HG03103 (cell line): ENCODE measurements around the gene CASP3.
"Not testable (repeated sequence)": the region's sequence is repeated elsewhere in the genome, so short reads cannot be mapped to it uniquely, and the experiment has no call there.

Experiments used
- ATAC-seq: cut with Tn5 transposase; IDR thresholded peaks from one replicate; pipeline ENCODE4 v1.9.1; 2021; ENCODE audit warnings: low read depth; ENCODE audit not compliant: unreplicated experiment

The CASP3 gene

DNA sequence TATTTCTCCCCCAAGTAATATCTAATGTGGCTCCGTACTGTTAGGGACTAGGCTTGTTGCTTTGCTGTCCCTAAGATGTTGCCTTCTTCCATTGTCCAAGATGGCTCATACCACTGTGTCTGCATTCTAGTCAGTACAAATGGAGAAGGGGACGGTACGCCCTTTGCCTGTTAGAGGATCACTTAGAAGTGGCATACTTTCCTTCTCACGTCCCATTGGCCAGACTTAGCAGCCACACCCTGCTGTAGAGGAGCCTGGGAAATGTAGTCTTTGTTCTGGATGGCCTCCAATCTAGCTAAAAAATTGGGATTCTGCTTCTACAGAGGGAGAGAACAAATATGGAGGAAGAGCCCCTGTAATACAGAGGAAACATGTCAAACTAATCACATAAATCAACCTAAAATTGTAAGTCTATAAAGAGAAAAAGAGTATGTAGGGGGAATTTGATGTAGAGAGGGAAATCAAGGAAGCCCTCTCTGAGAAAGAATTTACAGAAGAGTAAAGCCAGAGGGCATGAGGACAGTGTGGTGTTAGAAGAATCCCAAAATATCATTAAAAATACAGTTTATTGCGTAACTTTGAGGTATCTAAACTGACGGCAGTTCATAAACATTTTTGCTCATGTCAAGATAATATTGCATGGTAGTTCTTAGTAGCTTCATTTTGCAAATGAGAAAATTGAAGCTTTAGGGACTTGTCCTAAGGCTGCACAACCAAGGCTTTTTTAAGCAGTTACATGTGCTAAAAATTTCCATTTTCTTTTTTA lies 15.4 kb upstream of the CASP3 start:
- no peak for ATAC-seq

DNA sequence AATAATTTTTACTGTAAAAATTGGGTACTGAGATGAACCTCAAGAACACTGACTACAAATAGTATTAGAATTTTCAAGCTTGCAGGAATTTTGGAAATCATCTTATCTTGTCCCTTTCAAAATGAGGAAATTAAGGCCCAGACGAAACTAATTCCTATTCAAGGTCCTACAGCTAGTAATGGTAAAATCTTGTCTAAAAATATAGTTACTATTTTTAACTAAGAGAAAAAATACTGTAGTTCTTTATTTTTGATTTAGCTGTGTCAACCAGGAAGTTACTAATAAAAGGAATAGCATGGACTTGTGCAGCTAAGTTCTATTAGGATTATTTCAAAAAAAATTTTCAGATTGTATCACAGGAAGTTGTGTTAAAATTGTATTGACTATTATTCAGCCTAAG lies 13.0 kb upstream of the CASP3 start:
- ATAC-seq, result no peak

DNA sequence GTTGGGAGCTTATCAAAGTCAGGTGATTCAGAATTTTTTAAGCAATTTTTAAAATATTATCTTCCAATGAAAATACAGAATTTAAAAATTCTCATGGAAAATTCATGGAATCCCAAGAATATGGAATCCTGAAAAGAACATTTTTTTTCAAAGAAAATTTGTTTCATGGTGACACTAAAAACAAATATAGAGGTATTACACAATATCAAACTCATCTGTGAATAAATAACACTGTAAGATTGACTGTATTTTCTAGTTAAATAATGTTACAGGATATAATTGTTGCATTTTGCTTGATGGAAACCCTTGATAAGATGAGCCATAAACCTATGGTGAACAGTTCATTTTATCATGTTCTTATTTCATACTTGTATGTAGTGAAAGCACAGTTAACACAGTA lies 11.7 kb upstream of the CASP3 start:
- ATAC-seq, result no peak

DNA sequence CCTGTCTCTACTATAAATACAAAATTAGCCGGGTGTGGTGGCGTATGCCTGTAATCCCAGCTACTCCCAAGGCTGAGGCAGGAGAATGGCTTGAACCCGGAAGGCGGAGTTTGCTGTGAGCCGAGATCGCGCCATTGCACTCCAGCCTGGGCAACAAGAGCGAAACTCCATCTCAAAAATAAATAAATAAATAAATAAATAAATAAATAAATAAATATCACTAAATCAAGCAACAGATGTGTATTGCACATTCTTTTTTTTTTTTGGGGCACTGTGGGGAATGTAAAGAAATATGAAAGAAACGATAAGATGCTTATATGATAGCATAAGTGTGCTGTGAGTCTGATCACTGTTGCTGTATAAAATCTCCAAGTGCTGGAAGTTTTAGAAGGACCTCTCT lies 8.6 kb upstream of the CASP3 start:
- not testable (repeated sequence) for ATAC-seq

DNA sequence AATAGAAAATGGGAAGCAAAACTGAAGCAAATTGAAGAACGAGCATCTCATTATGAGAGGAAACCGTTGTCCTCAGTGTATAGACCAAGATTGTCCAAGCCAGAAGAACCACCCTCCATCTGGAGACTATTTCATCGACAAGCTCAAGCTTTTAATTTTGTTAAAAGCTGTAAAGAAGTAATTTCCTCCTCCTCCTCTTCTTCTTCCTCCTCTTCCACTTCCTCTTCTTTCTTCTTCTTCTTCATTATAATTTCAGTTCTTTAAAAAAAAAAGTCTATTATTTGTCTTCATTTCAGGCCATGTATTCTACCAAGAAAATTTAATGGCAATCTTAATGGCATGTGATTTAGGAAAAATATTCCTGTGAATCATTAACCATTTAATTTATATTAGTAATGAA lies 7.9 kb upstream of the CASP3 start:
- ATAC-seq, result no peak

DNA sequence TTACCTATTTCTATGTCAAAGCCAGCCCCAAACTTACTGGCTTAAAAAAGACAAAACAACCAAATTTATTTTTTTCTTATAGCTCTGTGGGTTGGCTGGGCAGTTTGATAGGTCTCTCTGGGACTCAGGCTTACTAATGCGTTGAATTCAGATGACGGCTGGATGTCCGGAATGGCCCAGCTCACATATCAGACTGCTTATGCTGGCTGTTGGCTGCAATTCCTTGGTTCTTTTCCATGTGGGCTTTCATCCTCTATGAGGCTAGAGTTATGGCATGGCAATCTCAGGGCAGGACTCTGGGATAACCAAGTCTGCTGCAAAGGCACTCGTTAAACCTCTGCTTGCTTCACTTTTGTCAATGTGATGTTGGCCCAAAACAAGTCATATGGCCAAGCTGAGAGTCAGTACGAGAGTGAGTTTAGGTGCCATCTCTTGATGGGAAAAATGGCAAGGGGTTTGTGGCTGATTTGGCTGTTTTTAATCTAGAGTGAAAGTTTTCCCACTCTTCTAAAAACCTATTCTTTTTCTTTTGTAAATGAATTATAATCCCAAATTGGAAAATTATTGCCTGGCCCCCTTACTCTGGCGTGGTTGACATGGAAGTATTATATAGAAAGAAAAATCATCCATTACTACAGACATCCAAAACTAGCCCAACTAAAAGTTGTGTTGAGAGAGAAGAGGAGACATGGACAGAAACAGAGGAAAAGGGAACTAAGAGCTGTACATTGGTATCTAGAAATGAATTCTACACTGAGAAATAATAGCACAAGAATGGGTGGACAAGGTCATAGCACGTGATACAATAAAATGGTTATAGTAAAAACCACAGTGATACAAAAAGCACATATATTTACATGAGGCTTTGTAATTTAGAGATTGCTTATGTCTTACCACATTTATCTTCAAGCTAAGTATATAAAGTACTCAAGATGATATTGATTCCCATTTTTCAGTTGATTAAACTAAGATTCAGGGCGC lies 6.9 kb upstream of the CASP3 start:
- no peak for ATAC-seq

DNA sequence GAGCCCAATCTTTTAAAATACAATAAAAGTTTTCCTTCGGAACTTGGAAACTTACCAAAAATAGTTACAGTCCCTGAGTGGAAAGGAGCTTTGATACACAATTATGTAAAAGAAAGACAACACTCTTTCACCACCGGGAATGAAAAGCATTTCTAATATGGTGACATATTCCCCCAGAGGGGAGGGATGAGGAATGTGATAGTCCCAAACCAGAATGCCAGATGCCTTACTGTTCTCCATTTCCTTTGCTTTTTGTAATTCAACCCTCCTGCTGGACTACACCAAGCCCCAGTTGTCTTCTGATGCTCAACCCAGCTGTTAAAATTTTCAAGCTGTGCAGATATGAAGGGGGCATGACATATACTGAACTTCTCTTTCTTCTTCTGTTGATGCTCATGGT lies 4.4 kb upstream of the CASP3 start:
- no peak for ATAC-seq

DNA sequence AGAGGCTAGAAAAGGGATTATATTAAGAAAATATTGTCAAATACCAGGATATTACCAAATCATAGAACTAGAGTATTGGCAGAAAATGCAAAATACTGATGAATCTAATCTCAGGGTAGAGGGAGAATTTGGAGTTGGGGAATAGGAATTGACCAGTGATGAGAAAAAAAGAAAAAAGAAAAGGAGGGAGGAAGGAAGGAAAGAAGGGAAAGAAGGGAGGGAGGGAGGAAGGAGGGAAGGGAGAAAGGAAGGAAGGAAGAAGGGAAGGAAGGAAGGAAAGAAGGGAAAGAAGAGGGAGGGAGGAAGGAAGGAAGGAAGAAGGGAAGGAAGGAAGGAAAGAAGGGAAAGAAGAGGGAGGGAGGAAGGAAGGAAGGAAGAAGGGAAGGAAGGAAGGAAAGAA lies 3.4 kb upstream of the CASP3 start:
- ATAC-seq, result not testable (repeated sequence)

DNA sequence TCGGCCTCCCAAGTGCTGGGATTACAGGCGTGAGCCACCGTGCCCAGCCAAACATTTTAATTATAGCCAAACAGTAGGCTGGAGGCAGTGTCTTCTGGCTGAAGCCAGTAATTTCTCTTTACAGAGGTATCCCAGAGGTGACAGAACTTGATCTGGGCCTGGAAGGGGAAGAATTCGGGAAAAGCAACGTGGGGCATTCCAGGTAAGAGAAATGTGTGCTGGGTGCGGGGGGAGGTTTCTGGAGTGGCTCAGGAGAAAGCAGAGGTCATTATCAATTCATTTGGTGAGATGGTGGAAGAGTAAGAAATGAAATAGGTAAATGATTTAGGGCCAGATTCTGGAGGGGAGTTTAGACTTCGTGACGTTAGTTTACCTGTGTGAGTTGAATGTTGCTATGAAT lies 2.7 kb upstream of the CASP3 start:
- ATAC-seq, result no peak

DNA sequence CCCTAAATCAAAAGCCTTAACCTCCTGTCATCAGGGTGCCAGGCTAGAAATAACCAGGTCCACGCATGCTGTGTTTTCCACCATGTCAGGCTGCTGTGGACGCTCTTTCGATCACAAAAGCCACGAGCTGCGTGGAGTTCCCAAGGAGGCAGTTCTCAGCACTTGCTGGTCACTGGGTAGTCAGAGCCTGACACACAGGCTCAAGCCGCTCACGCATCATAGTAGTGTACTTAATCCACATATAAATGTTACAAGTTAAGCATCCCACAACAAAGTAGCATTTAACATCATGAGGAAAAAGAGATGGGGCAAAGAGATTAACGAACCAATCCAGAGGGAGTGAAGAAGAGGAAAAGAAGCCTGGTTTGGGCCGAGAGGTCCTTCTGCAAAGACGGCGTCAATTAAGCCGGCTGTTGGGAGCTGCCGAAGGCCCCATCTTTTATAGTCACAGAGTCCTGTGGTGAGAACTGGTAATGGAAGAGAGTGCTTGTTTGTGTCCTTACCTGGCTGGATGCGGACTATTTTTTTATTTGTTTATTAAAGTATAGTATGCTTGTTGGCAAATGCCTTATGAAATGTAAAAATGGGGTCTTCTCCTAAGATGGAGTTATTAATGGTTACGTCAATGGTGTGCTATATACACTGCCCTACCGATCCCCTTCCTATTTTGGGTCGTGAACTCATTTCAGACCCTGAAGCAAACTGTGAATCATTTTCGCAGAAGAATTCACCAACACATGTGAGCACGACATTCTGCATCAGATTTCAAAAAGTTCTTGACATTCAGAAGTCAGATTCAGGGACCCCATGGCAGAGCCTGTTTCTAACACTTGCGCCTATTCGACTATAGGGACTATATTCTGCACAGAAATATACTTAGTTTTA lies 966 bp upstream of the CASP3 start:
- ATAC-seq, result no peak

DNA sequence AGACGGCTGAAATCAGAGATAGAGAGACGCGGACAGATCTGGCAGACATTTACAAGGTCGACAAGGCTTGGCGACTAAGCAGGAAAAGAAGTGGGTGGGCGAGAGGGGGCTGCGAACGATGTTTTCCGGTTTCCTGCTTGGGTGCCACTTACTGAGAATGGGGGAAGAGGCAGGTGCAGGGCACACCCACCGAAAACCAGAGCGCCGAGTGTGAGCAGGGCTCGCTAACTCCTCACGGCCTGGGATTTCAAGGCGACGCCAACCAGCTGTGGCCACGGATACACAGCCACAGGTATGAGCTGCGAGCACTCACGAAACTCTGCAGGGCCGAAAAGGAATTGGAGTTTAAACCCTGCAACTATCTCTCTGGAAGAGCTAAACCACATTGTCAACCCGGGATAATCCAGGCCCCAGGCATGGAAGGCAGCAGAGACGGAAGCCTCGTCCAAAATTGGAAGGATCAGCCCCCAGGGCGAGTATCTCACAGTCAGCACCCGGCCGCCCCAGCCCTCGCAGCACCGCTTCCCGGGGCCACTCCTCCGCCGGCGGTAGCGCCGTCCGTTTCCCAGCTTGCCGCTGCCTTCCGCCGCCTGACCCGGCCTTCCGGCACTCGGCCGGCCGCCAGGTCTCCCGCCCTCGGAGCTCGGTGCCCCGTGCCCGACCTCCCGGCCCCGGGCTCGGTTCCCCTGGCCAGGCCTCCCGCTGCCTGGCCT lies 778 bp downstream of the CASP3 start:
- ATAC-seq, result peak; percentile 10

DNA sequence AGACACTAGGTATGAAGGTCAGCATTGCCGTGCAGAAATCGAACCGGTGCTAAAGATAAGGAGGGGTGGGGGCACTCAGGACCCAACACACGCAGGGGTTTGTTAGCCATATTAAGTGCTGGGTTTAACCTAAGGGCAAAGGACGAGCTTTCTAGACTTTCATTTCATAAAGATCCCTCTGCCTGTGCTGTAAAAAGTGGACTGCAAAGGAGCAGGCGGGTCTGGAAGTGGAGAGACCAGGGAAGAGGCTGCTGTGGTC lies 1.3 kb downstream of the CASP3 start:
- ATAC-seq, result no peak

DNA sequence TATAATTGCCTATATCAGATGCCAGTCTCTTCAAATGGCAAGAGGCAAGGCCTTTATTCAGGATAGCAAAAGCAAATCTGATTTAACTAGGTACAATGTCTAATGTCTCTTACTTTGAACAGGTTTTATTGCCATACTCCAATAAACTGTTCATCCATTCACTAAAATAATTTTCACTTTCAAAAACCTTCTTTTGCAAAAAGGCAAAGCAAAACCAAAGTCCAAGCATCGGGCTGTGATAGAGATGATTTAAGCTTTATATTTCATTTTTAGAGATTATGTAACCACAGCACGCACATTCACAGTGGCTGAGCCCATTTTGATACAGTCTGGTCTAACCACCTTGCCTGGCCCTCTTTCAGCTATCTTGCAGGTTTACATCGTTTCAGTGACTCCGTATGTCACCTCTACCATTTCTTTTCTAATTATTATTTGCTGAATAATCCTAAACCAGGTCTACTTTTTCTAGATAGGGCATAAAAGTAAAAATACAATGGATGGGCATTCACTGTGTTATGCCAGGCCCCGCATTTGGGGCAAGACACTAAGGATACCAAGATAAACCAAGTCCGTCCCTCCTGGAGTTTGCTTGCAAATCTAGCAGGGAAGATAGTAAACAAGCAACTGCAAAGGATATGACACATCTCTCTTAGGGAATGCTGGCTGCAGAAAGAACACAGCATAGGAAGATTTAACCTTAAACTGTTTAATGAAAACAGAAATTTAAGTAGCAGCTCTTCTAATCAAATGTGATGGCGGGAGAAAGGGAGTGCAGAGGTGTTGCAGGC lies 1.8 kb downstream of the CASP3 start:
- no peak for ATAC-seq

DNA sequence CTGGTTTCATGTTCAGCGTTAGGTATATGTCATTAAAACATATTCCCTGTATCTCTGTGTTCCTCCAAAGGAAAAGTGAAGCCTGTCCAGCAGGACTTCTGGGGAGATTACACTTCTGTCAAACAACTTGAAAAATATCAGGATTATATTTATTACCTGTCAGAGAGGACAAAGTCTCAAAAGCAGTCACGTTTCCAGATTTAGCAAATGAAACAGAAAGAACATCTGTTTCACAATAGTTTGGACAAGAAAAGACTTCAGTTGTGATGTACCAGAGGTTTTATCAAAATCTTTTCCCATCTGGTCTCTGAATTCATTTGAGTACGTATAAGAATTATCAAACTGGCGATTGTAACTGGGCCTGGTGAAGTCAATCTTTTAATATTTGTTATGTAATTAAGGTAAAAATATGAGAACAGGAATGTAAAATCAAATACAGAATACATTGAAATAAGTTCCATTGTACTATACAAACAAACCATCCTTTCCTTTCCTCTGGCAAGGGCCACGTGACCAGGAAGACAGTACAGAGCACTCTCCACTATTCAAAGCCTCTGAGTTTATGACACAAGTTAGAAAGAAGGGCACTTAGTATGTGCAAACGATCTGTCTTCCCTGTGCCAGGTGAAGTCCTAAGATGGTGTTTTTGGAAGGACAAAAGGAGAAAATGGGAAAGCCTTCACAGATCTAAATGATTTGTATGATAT lies 3.2 kb downstream of the CASP3 start:
- ATAC-seq, result no peak

DNA sequence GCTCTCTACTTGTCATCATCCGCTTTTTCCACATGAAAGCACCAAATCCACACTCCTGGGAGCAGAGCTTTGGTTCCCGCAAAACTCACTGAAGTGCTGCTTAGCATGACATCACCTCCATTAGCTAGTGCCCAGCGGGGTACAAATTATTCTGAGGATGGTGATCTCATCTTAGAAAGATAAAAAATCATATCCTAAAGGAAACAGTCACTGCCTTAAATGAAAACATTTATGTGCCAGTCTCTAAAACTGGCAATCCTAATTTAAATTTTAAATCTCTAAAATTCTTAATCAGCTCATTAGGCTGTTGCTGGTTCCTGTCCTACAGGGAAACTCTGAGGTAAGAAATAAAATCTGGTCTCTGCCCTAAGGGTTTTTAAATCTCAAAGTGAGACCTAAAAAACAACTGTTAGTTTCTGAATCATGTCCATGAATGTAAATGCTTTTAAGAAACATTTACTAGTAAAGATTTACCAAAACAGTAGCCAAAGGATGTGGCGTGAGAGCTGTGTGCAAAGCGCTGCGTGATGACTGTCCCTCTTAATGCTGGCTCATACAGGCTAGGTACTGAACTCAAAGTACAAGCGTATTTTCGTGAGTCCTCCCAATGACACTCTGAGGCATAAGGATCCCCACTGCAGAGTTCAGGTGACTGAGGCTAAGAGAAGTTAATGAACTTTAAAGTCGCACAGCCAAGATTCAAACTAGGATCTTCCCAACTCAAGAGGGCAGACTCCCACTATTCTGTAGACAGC lies 4.5 kb downstream of the CASP3 start:
- no peak for ATAC-seq

DNA sequence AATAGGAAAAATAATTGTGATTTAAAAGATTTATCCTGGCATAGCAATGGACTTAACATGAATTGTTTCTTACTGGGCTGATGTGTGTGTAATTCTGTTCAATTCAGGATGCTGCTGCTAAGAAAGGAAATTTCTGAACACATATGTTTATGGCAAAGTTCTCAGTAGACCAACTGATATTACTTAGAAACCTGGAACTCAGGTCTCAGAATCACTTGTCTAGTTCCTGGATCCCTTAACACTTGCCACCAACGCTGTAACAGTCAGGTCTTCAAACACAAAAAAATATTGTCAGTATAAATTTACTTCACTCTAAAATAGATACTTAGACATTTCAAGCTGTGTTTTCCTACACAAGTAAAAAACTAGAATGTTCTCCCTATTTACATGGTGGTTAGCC lies 5.5 kb downstream of the CASP3 start:
- no peak for ATAC-seq

DNA sequence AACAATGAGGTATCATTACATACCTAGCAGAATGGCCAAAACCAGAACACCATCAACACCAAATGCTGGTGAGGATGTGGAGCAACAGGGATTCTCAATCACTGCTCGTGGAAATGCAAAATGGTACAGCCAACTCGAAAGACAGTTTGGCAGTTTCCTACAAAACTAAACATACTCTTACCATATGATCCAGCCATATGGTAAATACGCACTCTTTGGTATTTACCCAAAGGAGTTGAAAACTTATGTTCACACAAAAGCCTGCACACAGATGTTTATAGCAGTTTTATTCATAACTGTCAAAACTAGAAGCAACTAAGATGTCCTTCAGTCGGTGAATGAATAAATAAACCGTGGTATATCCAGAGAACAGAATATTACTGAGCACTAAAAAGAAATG lies 7.8 kb downstream of the CASP3 start:
- ATAC-seq, result no peak

DNA sequence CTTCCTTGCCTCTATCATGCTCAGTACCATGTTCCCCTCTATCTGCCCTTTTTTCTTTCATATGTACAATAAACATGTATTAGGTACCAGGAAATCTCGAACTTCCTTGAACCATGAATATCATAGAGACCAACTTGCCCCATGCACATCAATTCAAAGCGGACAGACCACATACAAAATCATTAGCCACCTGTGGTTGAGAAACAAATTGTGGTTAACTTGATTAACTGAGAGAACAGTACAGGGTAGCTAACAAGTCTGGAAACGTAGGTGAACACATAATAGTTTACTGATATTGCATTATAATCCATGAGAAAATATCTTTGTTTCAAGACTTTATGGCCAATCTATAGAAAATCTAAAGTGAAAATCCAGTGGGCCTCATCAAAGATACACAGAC lies 8.2 kb downstream of the CASP3 start:
- ATAC-seq, result no peak
